SU-DHL-6 (cell line): Measurements from ENCODE around the gene ST3GAL3.

Source experiments
- H2AFZ ChIP-seq: fragments of 200-600 bp; sonication (generic); 2 replicates; pipeline ENCODE4 v1.6.1; 2014; ENCODE audit warnings: low read depth, mild to moderate bottlenecking, moderate library complexity, mixed read lengths, antibody characterized with exemption, low read length; ENCODE audit not compliant: severe bottlenecking
- H3F3A ChIP-seq: fragments of 200-600 bp; shearing (Covaris generic); 2 replicates; pipeline ENCODE4 v1.6.0; 2016; ENCODE audit warnings: antibody characterized with exemption, mild to moderate bottlenecking; ENCODE audit not compliant: insufficient read depth
- H3K27ac ChIP-seq: fragments of 200-600 bp; sonication (generic); 2 replicates; pipeline ENCODE4 v1.5.1; 2016; ENCODE audit warnings: low read depth, mild to moderate bottlenecking, low read length, moderate library complexity, mixed read lengths
- H3K27me3 ChIP-seq: fragments of 200-600 bp; sonication (generic), shearing (Covaris generic); 2 replicates; pipeline ENCODE4 v1.6.0; 2014; ENCODE audit warnings: mild to moderate bottlenecking, low read length
- H3K36me3 ChIP-seq: fragments of 200-600 bp; sonication (generic); 2 replicates; pipeline ENCODE4 v1.6.1; 2014; ENCODE audit warnings: mild to moderate bottlenecking, low read length, mixed read lengths
- H3K4me2 ChIP-seq: fragments of 300-600, 200-600 bp; shearing (Covaris generic), sonication (generic); 2 replicates; pipeline ENCODE4 v1.6.0; 2014; ENCODE audit warnings: low read length, low read depth, mild to moderate bottlenecking; ENCODE audit not compliant: poor library complexity, severe bottlenecking
- H3K4me3 ChIP-seq: fragments of 200-600 bp; sonication (generic); 2 replicates; pipeline ENCODE4 v1.5.1; 2014; ENCODE audit warnings: antibody characterized with exemption, low read length, mild to moderate bottlenecking, mixed read lengths; ENCODE audit not compliant: insufficient read depth, poor library complexity, severe bottlenecking
- H3K79me2 ChIP-seq: fragments of 200-600 bp; sonication (generic); 2 replicates; pipeline ENCODE4 v1.6.1; 2014; ENCODE audit warnings: mild to moderate bottlenecking, low read length, moderate library complexity; ENCODE audit not compliant: insufficient read depth
- H3K9ac ChIP-seq: fragments of 200-600 bp; sonication (generic); 2 replicates; pipeline ENCODE4 v1.7.0; 2014; ENCODE audit warnings: mild to moderate bottlenecking, low read length
- H3K9me2 ChIP-seq: fragments of 200-600 bp; sonication (generic); replicated peaks from 2 replicates; pipeline ENCODE4 v1.6.1; 2014; ENCODE audit warnings: low read length; ENCODE audit not compliant: insufficient read depth
- H3K9me3 ChIP-seq: fragments of 200-600 bp; sonication (generic); 2 replicates; pipeline ENCODE4 v1.6.1; 2014; ENCODE audit warnings: low read length, mixed read lengths; ENCODE audit not compliant: insufficient read depth
- H4K20me1 ChIP-seq: fragments of 200-600 bp; sonication (generic); 2 replicates; pipeline ENCODE4 v1.6.1; 2014; ENCODE audit warnings: low read depth, mild to moderate bottlenecking, antibody characterized with exemption, low read length, moderate library complexity, mixed read lengths
- CTCF ChIP-seq: fragments of 200-600 bp; sonication (generic); IDR thresholded peaks from one replicate; pipeline ENCODE4 v1.5.1; 2017; ENCODE audit warnings: antibody characterized with exemption, mild to moderate bottlenecking, low read length, moderate library complexity; ENCODE audit not compliant: insufficient read depth, poor library complexity, severe bottlenecking
- EZH2phosphoT487 ChIP-seq: fragments of 200-600 bp; sonication (generic), shearing (Covaris generic); conservative IDR thresholded peaks from 2 replicates; pipeline ENCODE4 v1.6.1; 2018; ENCODE audit warnings: mild to moderate bottlenecking, antibody characterized with exemption, low read length, moderate library complexity, mixed read lengths

Gene ST3GAL3

GRCh38 chr1:43908226-43908625 lies 200.9 kb downstream of the ST3GAL3 start:
- Histone ChIP-seq H3K9ac (no peak overlapping the region), H3K27me3 (no peaks in the 10 kb centered on the region), H3K9me3 (no peaks in the 10 kb centered on the region), H3K27ac (no peak overlapping the region), H4K20me1 (no peaks in the 10 kb centered on the region), H3K9me2 (no peaks in the 10 kb centered on the region), H3K79me2 (no peaks in the 10 kb centered on the region), H2AFZ (no peak overlapping the region), H3K4me3 (no peak overlapping the region), H3F3A (no peaks in the 10 kb centered on the region), H3K4me2 (no peak overlapping the region), H3K36me3 (no peaks in the 10 kb centered on the region)
- TF ChIP-seq EZH2phosphoT487, result no peak
- TF ChIP-seq CTCF, result no peak

GRCh38 chr1:43908858-43909257 lies 201.5 kb downstream of the ST3GAL3 start:
- Histone ChIP-seq H3F3A (no peaks in the 10 kb centered on the region), H2AFZ (no peak overlapping the region), H3K9ac (no peak overlapping the region), H3K27me3 (no peaks in the 10 kb centered on the region), H3K4me3 (no peak overlapping the region), H4K20me1 (no peaks in the 10 kb centered on the region), H3K4me2 (no peak overlapping the region), H3K27ac (no peak overlapping the region), H3K9me3 (no peaks in the 10 kb centered on the region), H3K9me2 (no peaks in the 10 kb centered on the region), H3K36me3 (no peaks in the 10 kb centered on the region), H3K79me2 (no peaks in the 10 kb centered on the region)
- no peak for TF ChIP-seq CTCF
- no peak for TF ChIP-seq EZH2phosphoT487

GRCh38 chr1:43910343-43910742 lies 203.0 kb downstream of the ST3GAL3 start:
- H3K27ac ChIP-seq, result no peak overlapping the region
- no peak overlapping the region for H2AFZ ChIP-seq
- no peaks in the 10 kb centered on the region for H3K9me3 ChIP-seq
- H3K9me2 ChIP-seq, result no peaks in the 10 kb centered on the region
- H3F3A ChIP-seq, result no peaks in the 10 kb centered on the region
- TF ChIP-seq CTCF, result no peak
- no peak for TF ChIP-seq EZH2phosphoT487
- H3K4me3 ChIP-seq, result no peak overlapping the region
- no peaks in the 10 kb centered on the region for H3K27me3 ChIP-seq
- H3K36me3 ChIP-seq, result no peaks in the 10 kb centered on the region
- H4K20me1 ChIP-seq, result no peaks in the 10 kb centered on the region
- H3K79me2 ChIP-seq, result no peaks in the 10 kb centered on the region
- H3K9ac ChIP-seq, result no peak overlapping the region
- no peak overlapping the region for H3K4me2 ChIP-seq
